ENCODE measurements around the gene PIGN.

GRCh38 chr18:62126737-62127136 lies 60.1 kb downstream of the PIGN start:
- TF ChIP-seq CTCF (IDR thresholded peaks at IDR 0.05) (no peak), EZH2 (IDR thresholded peaks at IDR 0.05; ENCODE audit: borderline replicate concordance, insufficient read depth, low read depth, low read length, poor library complexity, severe bottlenecking) (no peak)

Data from B cell (primary cell).